Aortic smooth muscle cell (primary cell): ENCODE results near the gene SNW1. TPM values are rescaled to one million over a fixed set of nuclear protein-coding genes. Genes with fewer than 3 reads are reported as not detected.

ENCODE experiments used
- total RNA-seq: library from RNA; depleted of rRNA; stranded (reverse); fragments of >200 nt; gene quantifications from 2 replicates; pipeline ENCODE4 v1.2.3, GENCODE V29; 2014

Gene SNW1
- total RNA-seq, result 51.9 and 59.7 TPM in 2 replicates

GRCh38 chr14:77760381-77761204 is at the start of gene SNW1:
Gene SNW1 (minus strand): TSS chr14:77761156. CDS start chr14:77761127, 29 bp downstream.

GRCh38 chr14:77799863-77800730 is 39.1 kb upstream of the SNW1 start, which contains the start of gene ADCK1:
Gene ADCK1 (plus strand): TSS chr14:77800109. CDS start chr14:77818979, 18,870 bp downstream.

GRCh38 chr14:77707724-77708408 is 53.1 kb downstream of the SNW1 start, which contains the start of the genes ALKBH1 and SLIRP:
Gene ALKBH1 (minus strand): TSS chr14:77708023. CDS start chr14:77708004, 19 bp downstream.
Gene SLIRP (plus strand): TSS chr14:77708103. CDS start chr14:77708112, 9 bp downstream.

Other genes starting within 250 kb of the SNW1 start
- gene SPTLC2, start 144.5 kb downstream of the SNW1 start, total RNA-seq, result 35.1 and 45.8 TPM in 2 replicates
- gene ALKBH1, start 53.1 kb downstream of the SNW1 start, total RNA-seq, result 6.3 and 7.0 TPM in 2 replicates
- 177 and 223 TPM in 2 replicates for gene SLIRP, start 53.1 kb downstream of the SNW1 start, total RNA-seq
- gene ADCK1, start 39.0 kb upstream of the SNW1 start, total RNA-seq, result 2.9 and 4.0 TPM in 2 replicates